Activated CD4-positive, alpha-beta T cell treated with anti-CD3 and anti-CD28 coated beads, Interleukin-2, amount 50 U/mL, for 48 hours (primary cell): ENCODE measurements around the gene ISY1.
"Not testable (repeated sequence)": the region's sequence is repeated elsewhere in the genome, so short reads cannot be mapped to it uniquely, and the experiment has no call there.

Experiments
- DNase-seq, 2 experiments: peaks; one replicate each; pipeline ENCODE4 v3.0.0-alpha.2; 2020

ISY1 gene

GRCh38 chr3:129166579-129167332 is 5.9 kb upstream of the ISY1 start:
- no peak for DNase-seq

- not testable (repeated sequence) for DNase-seq
These were observed 4.7 kb upstream of the ISY1 start for GRCh38 chr3:129165594-129165993.

GRCh38 chr3:129164500-129164899 is 3.6 kb upstream of the ISY1 start:
- no peak for DNase-seq

- no peak for DNase-seq
These were observed 2.1 kb upstream of the ISY1 start for GRCh38 chr3:129162729-129163579.

GRCh38 chr3:129161860-129162271 is 1.0 kb upstream of the ISY1 start:
- peak; percentile 41 to 50 for DNase-seq

GRCh38 chr3:129144786-129145185 is 16.1 kb downstream of the ISY1 start:
- no peak for DNase-seq

- not testable (repeated sequence) for DNase-seq
These were observed 19.9 kb downstream of the ISY1 start for GRCh38 chr3:129141011-129141410.

- DNase-seq = no peak
These were observed 21.0 kb downstream of the ISY1 start for GRCh38 chr3:129139911-129140310.

GRCh38 chr3:129136275-129136674 is 24.6 kb downstream of the ISY1 start:
- DNase-seq = not testable (repeated sequence)

- no peak for DNase-seq
These were observed 28.6 kb downstream of the ISY1 start for GRCh38 chr3:129132097-129132866.

- no peak for DNase-seq
These were observed 29.3 kb downstream of the ISY1 start for GRCh38 chr3:129131465-129132088.

GRCh38 chr3:129130291-129130813 is 30.5 kb downstream of the ISY1 start:
- DNase-seq = no peak

- no peak for DNase-seq
These were observed 32.3 kb downstream of the ISY1 start for GRCh38 chr3:129128357-129129155.

GRCh38 chr3:129126726-129127280 is 34.1 kb downstream of the ISY1 start:
- DNase-seq = no peak

GRCh38 chr3:129123314-129124060 is 37.4 kb downstream of the ISY1 start:
- no peak for DNase-seq

- DNase-seq = no peak
These were observed 38.4 kb downstream of the ISY1 start for GRCh38 chr3:129122412-129123011.

GRCh38 chr3:129121792-129122411 is 39.0 kb downstream of the ISY1 start, which contains the start of gene RAB43:
Gene RAB43, minus strand, starts transcription at chr3:129121804. Its CDS starts 315 bp downstream, at chr3:129121489.
- peak; percentile 80 to 85 for DNase-seq

GRCh38 chr3:129121016-129121791 is 39.7 kb downstream of the ISY1 start:
- no peak for DNase-seq
